Natural killer cell (primary cell): ENCODE measurements around the gene SETD1B. TPM values are rescaled to one million over a fixed set of nuclear protein-coding genes. Genes with fewer than 3 reads are reported as not detected.

ENCODE experiments used
- ATAC-seq, 3 donors: fragments of 150-1000 bp in 2 of 3; fragments of 200-7000 bp in 1 of 3; cut with Tn5 transposase; 1 replicate in 1 of 3; 2 replicates in 2 of 3; pipeline ENCODE4 v1.10.0; 2021; ENCODE audit warnings: mild to moderate bottlenecking in 2 of 3, moderate library complexity in 2 of 3
- DNase-seq, 2 donors: peaks; one replicate each; pipeline versions ENCODE4 v3.0.0 to v3.0.0-alpha.2; 2013 to 2021; ENCODE audit warnings: mixed read lengths in 1 of 2
- H3K27ac ChIP-seq: one replicate; pipeline ENCODE4 v1.5.1; 2013; ENCODE audit warnings: mild to moderate bottlenecking, low read length
- H3K27me3 ChIP-seq: one replicate; pipeline ENCODE4 v1.6.1; 2013; ENCODE audit warnings: low read length; ENCODE audit not compliant: control insufficient read depth, insufficient read depth
- H3K36me3 ChIP-seq: one replicate; pipeline ENCODE4 v1.6.1; 2013; ENCODE audit warnings: low read length; ENCODE audit not compliant: control insufficient read depth, insufficient read depth
- H3K4me1 ChIP-seq: one replicate; pipeline ENCODE4 v1.6.1; 2013; ENCODE audit warnings: low read length; ENCODE audit not compliant: control insufficient read depth, insufficient read depth
- H3K4me3 ChIP-seq: one replicate; pipeline ENCODE4 v1.5.1; 2013; ENCODE audit warnings: low read length
- H3K9me3 ChIP-seq: one replicate; pipeline ENCODE4 v1.6.1; 2013; ENCODE audit warnings: low read length; ENCODE audit not compliant: control insufficient read depth, insufficient read depth
- H3K27ac Mint-ChIP-seq, 2 donors: one replicate each; pipeline ENCODE4 v1.8.0; 2022; ENCODE audit warnings: mild to moderate bottlenecking in 2 of 2, mixed read lengths in 2 of 2, moderate library complexity in 1 of 2
- H3K27me3 Mint-ChIP-seq, 2 donors: one replicate each; pipeline ENCODE4 v1.8.0; 2022; ENCODE audit warnings: low read depth in 2 of 2, mixed read lengths in 2 of 2
- H3K36me3 Mint-ChIP-seq: one replicate; pipeline ENCODE4 v1.8.0; 2022; ENCODE audit warnings: mixed read lengths
- H3K4me1 Mint-ChIP-seq, 2 donors: one replicate each; pipeline ENCODE4 v1.8.0; 2022; ENCODE audit warnings: mixed read lengths in 2 of 2
- H3K4me3 Mint-ChIP-seq: one replicate; pipeline ENCODE4 v1.8.0; 2022; ENCODE audit warnings: mild to moderate bottlenecking, moderate library complexity, mixed read lengths
- H3K9me3 Mint-ChIP-seq, 2 donors: one replicate each; pipeline ENCODE4 v1.8.0; 2022; ENCODE audit warnings: mixed read lengths in 2 of 2
- WGBS: methylation state at CpG from one replicate; pipeline ENCODE4 v1.1.7; 2013; ENCODE audit warnings: missing lambda C conversion rate; ENCODE audit not compliant: insufficient coverage; 5-methylcytosine and 5-hydroxymethylcytosine counted together
- intact Hi-C: fragments of 100-400 bp; cut with micrococcal nuclease; formaldehyde crosslinking; loops from one replicate; pipeline ENCODE4 v1.14.2; 2022
- total RNA-seq, 4 donors: library from RNA; stranded (reverse); fragments of 120-200 nt in 1 of 4; gene quantifications; one replicate each; pipeline versions ENCODE4 v1.2.3 to v1.2.4, GENCODE V29; 2013 to 2022
- TF ChIP-seq, protein P1 (sequence below): fragments of 200-600 bp; IDR thresholded peaks from one replicate; pipeline ENCODE4 v1.8.0; 2022; ENCODE audit warnings: antibody characterized with exemption

SETD1B gene
- total RNA-seq, 3 donors from 2014 or later (not counting 1 experiment from before 2014, with no cell fraction given), result 55.1 to 57.5 (median 56.2) TPM

GRCh38 chr12:121816925-121817647 lies 13.3 kb downstream of the SETD1B start:
- Mint-ChIP-seq H3K4me3 (no peak overlapping the region), H3K27ac (no peak overlapping the region), H3K9me3 (no peaks in the 10 kb centered on the region), H3K4me1 (peaks cover 23% of the 10 kb centered on the region in 2 donors), H3K36me3 (peaks cover 6% of the 10 kb centered on the region), H3K27me3 (no peaks in the 10 kb centered on the region)
- no peaks in the 10 kb centered on the region for H3K9me3 ChIP-seq
- DNase-seq (no peak), ATAC-seq (no peak)
- H3K36me3 ChIP-seq, result peaks cover 73% of the 10 kb centered on the region
- H3K27ac ChIP-seq, result no peak overlapping the region
- TF ChIP-seq, protein P1, sequence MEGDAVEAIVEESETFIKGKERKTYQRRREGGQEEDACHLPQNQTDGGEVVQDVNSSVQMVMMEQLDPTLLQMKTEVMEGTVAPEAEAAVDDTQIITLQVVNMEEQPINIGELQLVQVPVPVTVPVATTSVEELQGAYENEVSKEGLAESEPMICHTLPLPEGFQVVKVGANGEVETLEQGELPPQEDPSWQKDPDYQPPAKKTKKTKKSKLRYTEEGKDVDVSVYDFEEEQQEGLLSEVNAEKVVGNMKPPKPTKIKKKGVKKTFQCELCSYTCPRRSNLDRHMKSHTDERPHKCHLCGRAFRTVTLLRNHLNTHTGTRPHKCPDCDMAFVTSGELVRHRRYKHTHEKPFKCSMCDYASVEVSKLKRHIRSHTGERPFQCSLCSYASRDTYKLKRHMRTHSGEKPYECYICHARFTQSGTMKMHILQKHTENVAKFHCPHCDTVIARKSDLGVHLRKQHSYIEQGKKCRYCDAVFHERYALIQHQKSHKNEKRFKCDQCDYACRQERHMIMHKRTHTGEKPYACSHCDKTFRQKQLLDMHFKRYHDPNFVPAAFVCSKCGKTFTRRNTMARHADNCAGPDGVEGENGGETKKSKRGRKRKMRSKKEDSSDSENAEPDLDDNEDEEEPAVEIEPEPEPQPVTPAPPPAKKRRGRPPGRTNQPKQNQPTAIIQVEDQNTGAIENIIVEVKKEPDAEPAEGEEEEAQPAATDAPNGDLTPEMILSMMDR, result no peak
- peaks cover 18% of the 10 kb centered on the region for H3K4me1 ChIP-seq
- 96% methylated on average over 40 of the region's 47 CpGs for WGBS
- H3K27me3 ChIP-seq, result no peaks in the 10 kb centered on the region
- intact Hi-C loops, result no loop called here
- H3K4me3 ChIP-seq, result no peak overlapping the region

- peaks cover 13% of the 10 kb centered on the region for H3K4me1 ChIP-seq
- H3K27ac ChIP-seq, result no peak overlapping the region
- TF ChIP-seq, protein P1, result no peak
- ATAC-seq, result no peak
- intact Hi-C loops, result no loop called here
- Mint-ChIP-seq H3K27ac (no peak overlapping the region), H3K9me3 (no peaks in the 10 kb centered on the region), H3K4me3 (no peak overlapping the region), H3K36me3 (peaks cover 6% of the 10 kb centered on the region), H3K27me3 (no peaks in the 10 kb centered on the region), H3K4me1 (peaks cover 18 to 19% of the 10 kb centered on the region in 2 donors)
- H3K36me3 ChIP-seq, result peaks cover 78% of the 10 kb centered on the region
- no peak overlapping the region for H3K4me3 ChIP-seq
- 97% methylated on average over 18 of the region's 18 CpGs for WGBS
- H3K27me3 ChIP-seq, result no peaks in the 10 kb centered on the region
- no peaks in the 10 kb centered on the region for H3K9me3 ChIP-seq
- DNase-seq, result no peak
Observed at GRCh38 chr12:121817648-121818043, 13.8 kb downstream of the SETD1B start.

- WGBS, result 96% methylated on average over 21 of the region's 22 CpGs
- H3K4me1 ChIP-seq, result no peaks in the 10 kb centered on the region
- Mint-ChIP-seq H3K9me3 (no peaks in the 10 kb centered on the region), H3K27me3 (no peaks in the 10 kb centered on the region), H3K27ac (no peak overlapping the region), H3K4me3 (no peak overlapping the region), H3K4me1 (peaks cover 6% of the 10 kb centered on the region in 2 donors), H3K36me3 (peaks cover 6% of the 10 kb centered on the region)
- no peak overlapping the region for H3K27ac ChIP-seq
- TF ChIP-seq, protein P1, result no peak
- DNase-seq (no peak), ATAC-seq (no peak)
- intact Hi-C loops, result no loop called here
- peaks cover 77% of the 10 kb centered on the region for H3K36me3 ChIP-seq
- no peaks in the 10 kb centered on the region for H3K9me3 ChIP-seq
- H3K27me3 ChIP-seq, result no peaks in the 10 kb centered on the region
- H3K4me3 ChIP-seq, result no peak overlapping the region
Observed at GRCh38 chr12:121819212-121819949, 15.6 kb downstream of the SETD1B start.
